Gastrocnemius medialis (tissue), 4 donors: ENCODE measurements around the gene OSTM1.

Source experiments
- POLR2A ChIP-seq, 2 donors: fragments of 450-650 bp; IDR thresholded peaks; one replicate each; pipeline ENCODE4 v1.6.1; 2017; ENCODE audit warnings: antibody characterized with exemption in 2 of 2, mild to moderate bottlenecking in 2 of 2, moderate library complexity in 2 of 2
- TF ChIP-seq, protein P1 (sequence below), 5 experiments: fragments of 450-650 bp in 3 of 5; fragments of 200-600 bp in 2 of 5; sonication (generic) in 2 of 5; IDR thresholded peaks in 4 of 5; conservative IDR thresholded peaks in 1 of 5; 1 replicate in 4 of 5; 2 replicates in 1 of 5; pipeline ENCODE4 v1.5.1; 2016 to 2019; ENCODE audit warnings: antibody characterized with exemption in 5 of 5, mild to moderate bottlenecking in 3 of 5, moderate library complexity in 3 of 5

DNA sequence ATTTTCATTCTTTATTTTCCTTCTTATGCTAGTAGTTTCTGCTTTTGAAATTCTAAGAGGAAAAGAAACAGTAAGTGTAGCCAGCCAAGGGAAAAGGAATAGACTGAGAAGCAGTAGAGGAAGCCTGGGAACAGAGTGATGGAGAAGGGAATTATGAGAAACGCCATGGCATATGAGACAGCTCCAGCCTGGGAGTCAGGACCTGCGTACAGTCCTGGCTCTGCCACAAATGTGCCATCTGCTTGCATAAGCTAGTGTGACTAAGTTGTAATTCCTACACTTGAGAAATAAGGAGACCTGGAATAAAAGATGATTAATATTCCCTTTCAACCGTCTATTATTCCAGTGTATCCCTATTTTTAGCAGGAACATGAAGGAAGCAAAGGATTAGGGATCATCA, 47.5 kb downstream of the OSTM1 start:
- TF ChIP-seq, protein P1, sequence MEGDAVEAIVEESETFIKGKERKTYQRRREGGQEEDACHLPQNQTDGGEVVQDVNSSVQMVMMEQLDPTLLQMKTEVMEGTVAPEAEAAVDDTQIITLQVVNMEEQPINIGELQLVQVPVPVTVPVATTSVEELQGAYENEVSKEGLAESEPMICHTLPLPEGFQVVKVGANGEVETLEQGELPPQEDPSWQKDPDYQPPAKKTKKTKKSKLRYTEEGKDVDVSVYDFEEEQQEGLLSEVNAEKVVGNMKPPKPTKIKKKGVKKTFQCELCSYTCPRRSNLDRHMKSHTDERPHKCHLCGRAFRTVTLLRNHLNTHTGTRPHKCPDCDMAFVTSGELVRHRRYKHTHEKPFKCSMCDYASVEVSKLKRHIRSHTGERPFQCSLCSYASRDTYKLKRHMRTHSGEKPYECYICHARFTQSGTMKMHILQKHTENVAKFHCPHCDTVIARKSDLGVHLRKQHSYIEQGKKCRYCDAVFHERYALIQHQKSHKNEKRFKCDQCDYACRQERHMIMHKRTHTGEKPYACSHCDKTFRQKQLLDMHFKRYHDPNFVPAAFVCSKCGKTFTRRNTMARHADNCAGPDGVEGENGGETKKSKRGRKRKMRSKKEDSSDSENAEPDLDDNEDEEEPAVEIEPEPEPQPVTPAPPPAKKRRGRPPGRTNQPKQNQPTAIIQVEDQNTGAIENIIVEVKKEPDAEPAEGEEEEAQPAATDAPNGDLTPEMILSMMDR (IDR thresholded peaks at IDR 0.05 in 4 of 5, conservative IDR thresholded peaks at IDR 0.05 in 1 of 5), result no peak
- no peak for TF ChIP-seq POLR2A (IDR thresholded peaks at IDR 0.05)
